Astrocyte (in vitro differentiated cells and primary cell): Measurements from ENCODE around the gene GRAMD1B. TPM values are rescaled to one million over a fixed set of nuclear protein-coding genes. Genes with fewer than 3 reads are reported as not detected.

Experiments used
- DNase-seq: peaks from one replicate; pipeline ENCODE4 v3.0.0-alpha.2; 2010; ENCODE audit warnings: low read depth
- FAIRE-seq: peaks from 2 replicates; lab custom pipeline; 2011; peaks lifted over from hg19 to GRCh38; lab: Jason Lieb, UNC
- H2AFZ ChIP-seq: 2 replicates; pipeline ENCODE4 v1.6.0; 2012; ENCODE audit warnings: low read depth, low read length, inconsistent platforms
- H3K27ac ChIP-seq: 2 replicates; pipeline ENCODE4 v1.5.1; 2011; ENCODE audit warnings: low read depth, low read length, inconsistent platforms
- H3K27me3 ChIP-seq: 2 replicates; pipeline ENCODE4 v1.6.0; 2011; ENCODE audit warnings: low read length, inconsistent platforms; ENCODE audit not compliant: insufficient read depth
- H3K36me3 ChIP-seq: 2 replicates; pipeline ENCODE4 v1.5.1; 2011; ENCODE audit warnings: low read length, inconsistent platforms; ENCODE audit not compliant: insufficient read depth
- H3K4me1 ChIP-seq: 2 replicates; pipeline ENCODE4 v1.5.1; 2011; ENCODE audit warnings: low read length, inconsistent platforms; ENCODE audit not compliant: insufficient read depth
- H3K4me2 ChIP-seq: 2 replicates; pipeline ENCODE4 v1.6.0; 2012; ENCODE audit warnings: low read length, inconsistent platforms
- H3K4me3 ChIP-seq: 2 replicates; pipeline ENCODE4 v1.5.1; 2011; ENCODE audit warnings: low read depth, mild to moderate bottlenecking, low read length, inconsistent platforms; ENCODE audit not compliant: insufficient read depth
- H3K79me2 ChIP-seq: 2 replicates; pipeline ENCODE4 v1.6.0; 2012; ENCODE audit warnings: mild to moderate bottlenecking, low read length, inconsistent platforms; ENCODE audit not compliant: insufficient read depth
- H3K9ac ChIP-seq: 2 replicates; pipeline ENCODE4 v1.6.0; 2012; ENCODE audit warnings: mild to moderate bottlenecking, low read length, inconsistent platforms
- H3K9me3 ChIP-seq: 2 replicates; pipeline ENCODE4 v1.5.1; 2012; ENCODE audit warnings: low read depth, mild to moderate bottlenecking, low read length, inconsistent platforms; ENCODE audit not compliant: insufficient read depth
- H4K20me1 ChIP-seq: 2 replicates; pipeline ENCODE4 v1.6.0; 2012; ENCODE audit warnings: low read length, inconsistent platforms; ENCODE audit not compliant: insufficient read depth
- H3K27ac Mint-ChIP-seq: one replicate; pipeline ENCODE4 v1.8.0; 2021; ENCODE audit warnings: mild to moderate bottlenecking, mixed read lengths; ENCODE audit not compliant: unreplicated experiment
- H3K27me3 Mint-ChIP-seq: one replicate; pipeline ENCODE4 v1.8.0; 2021; ENCODE audit warnings: low read depth, mixed read lengths; ENCODE audit not compliant: unreplicated experiment
- H3K36me3 Mint-ChIP-seq: one replicate; pipeline ENCODE4 v1.8.0; 2021; ENCODE audit warnings: low read depth, mixed read lengths; ENCODE audit not compliant: unreplicated experiment
- H3K4me1 Mint-ChIP-seq: one replicate; pipeline ENCODE4 v1.8.0; 2021; ENCODE audit warnings: low read depth, mixed read lengths; ENCODE audit not compliant: unreplicated experiment
- H3K4me3 Mint-ChIP-seq: one replicate; pipeline ENCODE4 v1.8.0; 2021; ENCODE audit warnings: mild to moderate bottlenecking, moderate library complexity, mixed read lengths; ENCODE audit not compliant: unreplicated experiment
- H3K9me3 Mint-ChIP-seq: one replicate; pipeline ENCODE4 v1.8.0; 2021; ENCODE audit warnings: mild to moderate bottlenecking, mixed read lengths; ENCODE audit not compliant: unreplicated experiment
- EZH2 ChIP-seq: IDR thresholded peaks from 2 replicates; pipeline ENCODE4 v1.6.1; 2012; ENCODE audit warnings: mild to moderate bottlenecking, low read length, inconsistent platforms; ENCODE audit not compliant: insufficient read depth
- total RNA-seq: library from RNA; stranded (reverse); gene quantifications from 2 replicates; pipeline ENCODE4 v1.2.1, GENCODE V29; 2021
- TF ChIP-seq, protein P1 (sequence below): IDR thresholded peaks from 2 replicates; pipeline ENCODE4 v1.5.1; 2011; ENCODE audit warnings: low read depth, mild to moderate bottlenecking, inconsistent platforms, low read length, moderate library complexity; ENCODE audit not compliant: insufficient read depth

The GRAMD1B gene
- total RNA-seq, 1 donor from 2014 or later: 6.5 TPM

- Histone ChIP-seq H4K20me1 (no peaks in the 10 kb centered on the region), H3K36me3 (no peaks in the 10 kb centered on the region), H3K9ac (no peak overlapping the region), H3K4me3 (no peak overlapping the region), H3K79me2 (no peaks in the 10 kb centered on the region), H3K27ac (no peak overlapping the region), H3K9me3 (no peaks in the 10 kb centered on the region), H3K4me1 (peaks cover 6% of the 10 kb centered on the region), H3K27me3 (peaks cover 18% of the 10 kb centered on the region), H3K4me2 (no peak overlapping the region), H2AFZ (no peak overlapping the region)
- Mint-ChIP-seq H3K9me3 (no peaks in the 10 kb centered on the region), H3K27me3 (peaks cover 22% of the 10 kb centered on the region), H3K36me3 (no peaks in the 10 kb centered on the region), H3K4me3 (no peak overlapping the region), H3K4me1 (peaks cover 4% of the 10 kb centered on the region), H3K27ac (no peak overlapping the region)
- DNase-seq: no peak
- no peak for TF ChIP-seq EZH2
- TF ChIP-seq, protein P1, sequence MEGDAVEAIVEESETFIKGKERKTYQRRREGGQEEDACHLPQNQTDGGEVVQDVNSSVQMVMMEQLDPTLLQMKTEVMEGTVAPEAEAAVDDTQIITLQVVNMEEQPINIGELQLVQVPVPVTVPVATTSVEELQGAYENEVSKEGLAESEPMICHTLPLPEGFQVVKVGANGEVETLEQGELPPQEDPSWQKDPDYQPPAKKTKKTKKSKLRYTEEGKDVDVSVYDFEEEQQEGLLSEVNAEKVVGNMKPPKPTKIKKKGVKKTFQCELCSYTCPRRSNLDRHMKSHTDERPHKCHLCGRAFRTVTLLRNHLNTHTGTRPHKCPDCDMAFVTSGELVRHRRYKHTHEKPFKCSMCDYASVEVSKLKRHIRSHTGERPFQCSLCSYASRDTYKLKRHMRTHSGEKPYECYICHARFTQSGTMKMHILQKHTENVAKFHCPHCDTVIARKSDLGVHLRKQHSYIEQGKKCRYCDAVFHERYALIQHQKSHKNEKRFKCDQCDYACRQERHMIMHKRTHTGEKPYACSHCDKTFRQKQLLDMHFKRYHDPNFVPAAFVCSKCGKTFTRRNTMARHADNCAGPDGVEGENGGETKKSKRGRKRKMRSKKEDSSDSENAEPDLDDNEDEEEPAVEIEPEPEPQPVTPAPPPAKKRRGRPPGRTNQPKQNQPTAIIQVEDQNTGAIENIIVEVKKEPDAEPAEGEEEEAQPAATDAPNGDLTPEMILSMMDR: no peak
- FAIRE-seq: no peak
Measured at GRCh38 chr11:123650901-123651300, 220.8 kb downstream of the GRAMD1B start.

GRCh38 chr11:123652599-123652998 lies 222.5 kb downstream of the GRAMD1B start:
- Histone ChIP-seq H3K9me3 (no peaks in the 10 kb centered on the region), H2AFZ (no peak overlapping the region), H4K20me1 (no peaks in the 10 kb centered on the region), H3K27me3 (peaks cover 18% of the 10 kb centered on the region), H3K27ac (no peak overlapping the region), H3K4me3 (no peak overlapping the region), H3K4me1 (peaks cover 6% of the 10 kb centered on the region), H3K9ac (no peak overlapping the region), H3K36me3 (no peaks in the 10 kb centered on the region), H3K4me2 (no peak overlapping the region), H3K79me2 (no peaks in the 10 kb centered on the region)
- FAIRE-seq: no peak
- TF ChIP-seq, protein P1: no peak
- no peak for TF ChIP-seq EZH2
- Mint-ChIP-seq H3K36me3 (no peaks in the 10 kb centered on the region), H3K27me3 (peaks cover 22% of the 10 kb centered on the region), H3K4me3 (no peak overlapping the region), H3K9me3 (no peaks in the 10 kb centered on the region), H3K4me1 (peaks cover 4% of the 10 kb centered on the region), H3K27ac (no peak overlapping the region)
- DNase-seq: no peak

- Histone ChIP-seq H3K4me2 (peak overlapping the region; percentile 98), H3K27me3 (peaks cover 20% of the 10 kb centered on the region), H3K9me3 (no peaks in the 10 kb centered on the region), H4K20me1 (no peaks in the 10 kb centered on the region), H3K79me2 (no peaks in the 10 kb centered on the region), H3K4me1 (peaks cover 6% of the 10 kb centered on the region), H2AFZ (peak overlapping the region; percentile 97), H3K9ac (no peak overlapping the region), H3K27ac (no peak overlapping the region), H3K36me3 (no peaks in the 10 kb centered on the region), H3K4me3 (peak overlapping the region; percentile 69)
- Mint-ChIP-seq H3K27me3 (peaks cover 22% of the 10 kb centered on the region), H3K36me3 (no peaks in the 10 kb centered on the region), H3K27ac (no peak overlapping the region), H3K9me3 (no peaks in the 10 kb centered on the region), H3K4me1 (peaks cover 4% of the 10 kb centered on the region), H3K4me3 (peak overlapping the region; percentile 86)
- FAIRE-seq (no peak), DNase-seq (no peak)
- TF ChIP-seq, protein P1: no peak
- TF ChIP-seq EZH2: no peak
Measured at GRCh38 chr11:123653483-123653826, 223.4 kb downstream of the GRAMD1B start.
